Activated T-cell treated with anti-CD3 and anti-CD28 coated beads for 1 hour (primary cell): ENCODE results near the gene SHISAL1.
"Not testable (repeated sequence)": the region's sequence is repeated elsewhere in the genome, so short reads cannot be mapped to it uniquely, and the experiment has no call there.

Source experiments
- DNase-seq: peaks from one replicate; pipeline ENCODE4 v3.0.0-alpha.2; 2020; ENCODE audit warnings: low read depth

SHISAL1 gene

GRCh38 chr22:44261164-44261860, 51.4 kb downstream of the SHISAL1 start:
- DNase-seq: no peak

- DNase-seq: no peak
These were observed 52.3 kb downstream of the SHISAL1 start for GRCh38 chr22:44260216-44261035.

DNA sequence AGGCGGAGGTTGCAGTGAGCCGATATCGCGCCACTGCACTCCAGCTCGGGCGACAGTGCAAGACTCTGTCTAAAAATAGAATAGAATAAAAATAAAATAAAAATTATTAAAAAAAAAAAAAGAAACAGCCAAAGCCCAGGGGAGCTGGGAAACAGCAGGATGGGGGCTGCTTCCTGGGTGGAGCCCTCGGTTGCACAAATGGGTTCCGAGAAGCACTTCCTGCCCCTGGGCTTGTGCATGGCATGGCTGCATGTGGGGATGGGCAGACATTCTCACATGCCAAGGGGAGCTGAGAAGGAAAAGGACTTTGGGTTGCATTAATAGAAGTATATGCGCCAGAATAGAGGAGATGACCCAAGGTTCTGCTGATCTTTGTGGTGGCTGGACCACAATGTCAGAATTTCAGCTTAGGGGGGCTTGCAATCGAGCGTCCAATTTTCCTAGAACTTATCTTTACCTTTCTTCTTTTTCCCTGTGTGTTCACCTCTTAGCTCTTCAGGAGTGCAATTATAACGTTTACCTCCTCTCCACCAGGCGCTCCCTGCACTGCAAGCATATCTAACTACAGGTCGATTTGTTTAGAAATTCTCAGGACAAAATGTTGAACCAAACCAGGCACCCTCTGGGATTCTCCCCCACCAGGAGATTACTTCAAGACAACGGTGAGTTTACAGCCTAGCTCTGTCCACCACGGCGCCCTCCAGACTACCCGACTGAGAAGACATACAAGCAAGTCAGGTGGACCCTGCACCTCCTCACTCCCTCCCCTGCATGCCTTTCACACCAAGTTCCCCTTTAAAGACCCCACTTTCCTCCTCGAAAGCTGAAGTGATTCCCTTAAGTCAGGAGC, 53.2 kb downstream of the SHISAL1 start:
- no peak for DNase-seq

DNA sequence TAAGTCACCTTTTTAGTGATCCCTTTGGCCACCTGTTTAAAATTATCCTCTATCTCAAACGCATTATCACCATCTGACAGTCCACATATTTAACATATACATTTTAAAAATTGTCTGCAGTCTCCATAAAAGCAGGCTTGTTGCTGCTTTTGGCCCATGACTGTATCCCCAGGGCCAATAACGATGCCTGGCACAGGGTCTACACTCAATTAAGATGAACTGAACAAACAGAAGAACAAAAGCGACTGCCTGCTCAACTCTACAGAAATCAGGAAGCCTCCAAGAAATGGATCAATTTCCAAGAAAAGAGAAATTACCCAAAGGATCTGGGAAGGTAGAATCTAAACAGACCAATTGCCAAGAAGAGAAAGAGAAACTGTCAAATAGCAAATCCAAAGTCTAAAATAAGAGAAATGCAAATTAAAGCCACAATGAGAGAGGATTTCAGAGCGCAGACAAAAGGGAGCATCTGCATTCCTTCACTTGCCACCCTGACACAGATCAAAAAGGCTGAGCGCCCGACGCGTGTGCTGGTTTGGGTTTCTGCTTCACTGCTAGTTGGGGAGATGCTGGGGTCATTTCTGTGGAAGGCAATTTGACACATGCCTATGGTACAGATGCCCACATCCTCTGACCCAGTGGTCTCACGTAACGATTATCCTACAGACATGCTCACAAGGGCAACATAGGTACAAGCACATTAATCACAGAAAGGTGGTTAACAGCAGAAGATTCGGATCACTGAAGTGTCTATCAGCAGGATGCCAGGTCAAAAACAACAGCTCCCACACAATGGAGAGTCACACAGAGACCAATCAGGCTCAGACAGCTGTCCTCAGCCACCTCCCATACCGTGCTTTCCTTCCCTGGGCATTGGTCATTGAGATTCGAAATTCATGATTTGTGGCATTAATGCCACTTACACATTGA, 55.9 kb downstream of the SHISAL1 start:
- DNase-seq: no peak

- DNase-seq: no peak
These were observed 56.7 kb downstream of the SHISAL1 start for GRCh38 chr22:44256085-44256484.

GRCh38 chr22:44254811-44255210, 57.9 kb downstream of the SHISAL1 start:
- no peak for DNase-seq

DNA sequence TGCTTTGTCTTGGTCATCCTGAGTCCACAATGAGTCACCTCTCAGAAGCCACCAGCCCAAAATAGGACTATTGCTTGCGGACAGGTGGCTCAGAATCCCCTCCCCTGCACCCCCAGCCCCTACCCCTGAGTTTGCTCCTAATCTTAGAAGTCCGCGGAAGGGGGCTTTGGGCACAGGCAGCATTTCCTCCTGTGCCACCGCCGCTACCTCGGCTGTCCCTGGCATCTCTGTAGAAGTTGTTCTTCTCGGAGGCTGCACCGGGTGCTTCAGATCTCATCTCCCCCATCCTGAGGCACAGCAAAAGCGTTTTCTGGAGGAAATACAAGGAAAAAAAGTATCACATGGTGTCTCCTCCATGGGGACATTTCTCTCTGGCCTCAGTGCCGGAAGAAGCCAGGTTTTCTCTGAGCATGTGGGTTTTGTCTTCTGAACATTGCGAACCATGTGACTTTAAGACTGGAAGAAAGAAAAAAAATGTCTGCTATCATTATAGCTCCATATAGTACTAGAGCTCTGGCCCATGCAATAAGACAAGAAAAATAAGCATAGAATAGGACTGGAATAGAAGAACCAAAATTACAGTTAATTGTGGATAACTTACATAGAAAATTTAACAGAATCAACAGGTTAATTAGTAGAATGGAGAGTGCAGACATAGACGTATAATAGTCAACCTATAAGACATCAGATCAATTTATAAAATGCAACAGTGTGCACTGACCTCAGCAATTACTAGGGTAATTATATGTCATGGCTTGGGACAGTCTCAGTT, 63.2 kb downstream of the SHISAL1 start:
- no peak for DNase-seq

- no peak for DNase-seq
These were observed 63.8 kb downstream of the SHISAL1 start for GRCh38 chr22:44248926-44249325.

GRCh38 chr22:44247923-44248892, 64.5 kb downstream of the SHISAL1 start:
- DNase-seq: no peak

DNA sequence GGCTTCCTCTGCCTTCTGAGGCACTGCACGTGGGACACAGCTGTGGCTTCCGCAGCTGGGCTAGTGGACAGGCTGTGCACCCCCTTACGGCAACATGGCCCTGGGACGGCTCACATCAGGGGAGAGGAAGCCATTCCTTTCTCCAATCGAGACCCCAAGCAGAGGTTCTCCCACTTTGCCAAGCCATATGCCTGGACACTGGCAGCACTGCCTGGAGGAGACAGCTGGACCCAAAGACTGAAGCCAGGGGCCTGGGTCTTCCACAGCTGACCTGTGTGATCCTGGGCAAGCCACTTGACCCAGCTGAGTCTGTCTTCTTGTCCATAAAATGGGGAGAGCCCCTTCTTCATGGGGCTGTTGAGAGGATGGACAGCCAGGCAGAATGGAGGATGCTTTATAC, 65.4 kb downstream of the SHISAL1 start:
- DNase-seq: no peak

GRCh38 chr22:44246615-44247326, 66.0 kb downstream of the SHISAL1 start:
- no peak for DNase-seq

- no peak for DNase-seq
These were observed 66.9 kb downstream of the SHISAL1 start for GRCh38 chr22:44245867-44246266.

- DNase-seq: no peak
These were observed 67.3 kb downstream of the SHISAL1 start for GRCh38 chr22:44245438-44245837.

GRCh38 chr22:44244265-44244822, 68.4 kb downstream of the SHISAL1 start:
- DNase-seq: no peak

DNA sequence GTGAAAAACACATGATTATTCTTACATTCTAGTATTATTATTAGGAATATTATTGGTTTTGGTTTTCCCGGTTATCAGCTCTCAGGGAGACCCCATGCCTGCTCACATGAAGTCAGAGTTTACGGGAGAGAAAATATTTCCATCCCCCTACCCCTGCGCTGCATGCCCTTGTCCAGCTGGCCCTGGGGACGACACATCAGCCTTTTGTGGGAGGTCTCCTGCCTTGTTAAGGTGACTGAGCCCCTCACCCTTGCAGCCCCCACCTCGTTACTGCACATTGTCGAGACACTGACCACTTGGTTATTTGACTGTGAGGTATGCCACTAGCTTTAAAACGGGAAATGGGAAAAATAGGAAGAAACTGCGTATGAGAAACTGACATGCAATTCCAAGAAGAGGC, 69.0 kb downstream of the SHISAL1 start:
- no peak for DNase-seq

GRCh38 chr22:44242946-44243724, 69.6 kb downstream of the SHISAL1 start:
- no peak for DNase-seq

GRCh38 chr22:44241121-44241520, 71.6 kb downstream of the SHISAL1 start:
- DNase-seq: not testable (repeated sequence)

- DNase-seq: no peak
These were observed 75.5 kb downstream of the SHISAL1 start for GRCh38 chr22:44237290-44237689.
